Type B pancreatic cell (in vitro differentiated cells): ENCODE data around the gene TMEM219. TPM values are rescaled to one million over a fixed set of nuclear protein-coding genes. Genes with fewer than 3 reads are reported as not detected.

Experiments
- DNase-seq: peaks from one replicate; pipeline ENCODE4 v3.0.0; 2021; ENCODE audit warnings: mixed read lengths; ENCODE audit not compliant: unreplicated experiment; ENCODE audit errors: extremely low spot score
- H3K27ac Mint-ChIP-seq: 2 replicates; pipeline ENCODE4 v1.8.0; 2021; ENCODE audit warnings: mild to moderate bottlenecking, mixed read lengths
- H3K27me3 Mint-ChIP-seq: 2 replicates; pipeline ENCODE4 v1.8.0; 2021; ENCODE audit warnings: mixed read lengths
- H3K36me3 Mint-ChIP-seq: 2 replicates; pipeline ENCODE4 v1.8.0; 2021; ENCODE audit warnings: mixed read lengths
- H3K4me1 Mint-ChIP-seq: one replicate; pipeline ENCODE4 v1.8.0; 2021; ENCODE audit warnings: mixed read lengths; ENCODE audit not compliant: unreplicated experiment
- H3K4me3 Mint-ChIP-seq: 2 replicates; pipeline ENCODE4 v1.8.0; 2021; ENCODE audit warnings: mild to moderate bottlenecking, mixed read lengths
- H3K9me3 Mint-ChIP-seq: 2 replicates; pipeline ENCODE4 v1.8.0; 2021; ENCODE audit warnings: mixed read lengths
- long read RNA-seq: library from polyadenylated mRNA; unstranded; transcript quantifications from one replicate; pipeline ENCODE4 v2.0.0, GENCODE V29; 2020
- total RNA-seq: library from RNA; stranded (reverse); gene quantifications from 2 replicates; pipeline ENCODE4 v1.2.1, GENCODE V29; 2021; ENCODE audit warnings: low replicate concordance
- TF ChIP-seq, protein P1 (sequence below): fragments of 200-600 bp; sonication (generic); conservative IDR thresholded peaks from 2 replicates; pipeline ENCODE4 v1.5.0; 2021; ENCODE audit warnings: antibody characterized with exemption, mild to moderate bottlenecking

The TMEM219 gene
- total RNA-seq: 72.4 and 73.5 TPM in 2 replicates
- long read RNA-seq, transcript TMEM219-204 (5 exons, 1,292 nt): major isoform, 8 of 15 reads
- long read RNA-seq, partial matches to known transcripts: 1 of 15 reads
- long read RNA-seq, other reads (novel, unspliced or antisense): 3 of 15 reads

GRCh38 chr16:29961479-29962343 lies at the start of gene TMEM219:
TMEM219 (plus strand) TSS chr16:29962079; CDS start chr16:29963144, 1,065 bp downstream.
- TF ChIP-seq, protein P1, sequence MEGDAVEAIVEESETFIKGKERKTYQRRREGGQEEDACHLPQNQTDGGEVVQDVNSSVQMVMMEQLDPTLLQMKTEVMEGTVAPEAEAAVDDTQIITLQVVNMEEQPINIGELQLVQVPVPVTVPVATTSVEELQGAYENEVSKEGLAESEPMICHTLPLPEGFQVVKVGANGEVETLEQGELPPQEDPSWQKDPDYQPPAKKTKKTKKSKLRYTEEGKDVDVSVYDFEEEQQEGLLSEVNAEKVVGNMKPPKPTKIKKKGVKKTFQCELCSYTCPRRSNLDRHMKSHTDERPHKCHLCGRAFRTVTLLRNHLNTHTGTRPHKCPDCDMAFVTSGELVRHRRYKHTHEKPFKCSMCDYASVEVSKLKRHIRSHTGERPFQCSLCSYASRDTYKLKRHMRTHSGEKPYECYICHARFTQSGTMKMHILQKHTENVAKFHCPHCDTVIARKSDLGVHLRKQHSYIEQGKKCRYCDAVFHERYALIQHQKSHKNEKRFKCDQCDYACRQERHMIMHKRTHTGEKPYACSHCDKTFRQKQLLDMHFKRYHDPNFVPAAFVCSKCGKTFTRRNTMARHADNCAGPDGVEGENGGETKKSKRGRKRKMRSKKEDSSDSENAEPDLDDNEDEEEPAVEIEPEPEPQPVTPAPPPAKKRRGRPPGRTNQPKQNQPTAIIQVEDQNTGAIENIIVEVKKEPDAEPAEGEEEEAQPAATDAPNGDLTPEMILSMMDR: peak; percentile 77
- H3K27ac Mint-ChIP-seq: peak within 1 kb of the TSS; percentile 95
- peak; percentile 96 for DNase-seq
- peak within 1 kb of the TSS; percentile 94 for H3K4me3 Mint-ChIP-seq
- H3K4me1 Mint-ChIP-seq: peaks cover 11% of the 10 kb centered on the region
- no peaks in the 10 kb centered on the region for H3K9me3 Mint-ChIP-seq
- no peaks in the 10 kb centered on the region for H3K27me3 Mint-ChIP-seq
- H3K36me3 Mint-ChIP-seq: no peaks in the 10 kb centered on the region

- no peak for DNase-seq
- Mint-ChIP-seq H3K9me3 (no peaks in the 10 kb centered on the region), H3K27me3 (no peaks in the 10 kb centered on the region), H3K4me3 (no peak overlapping the region), H3K36me3 (peaks cover 8% of the 10 kb centered on the region), H3K27ac (no peak overlapping the region), H3K4me1 (peaks cover 4% of the 10 kb centered on the region)
- TF ChIP-seq, protein P1: no peak
Observed at GRCh38 chr16:29912087-29912486, 49.8 kb upstream of the TMEM219 start.

DNA sequence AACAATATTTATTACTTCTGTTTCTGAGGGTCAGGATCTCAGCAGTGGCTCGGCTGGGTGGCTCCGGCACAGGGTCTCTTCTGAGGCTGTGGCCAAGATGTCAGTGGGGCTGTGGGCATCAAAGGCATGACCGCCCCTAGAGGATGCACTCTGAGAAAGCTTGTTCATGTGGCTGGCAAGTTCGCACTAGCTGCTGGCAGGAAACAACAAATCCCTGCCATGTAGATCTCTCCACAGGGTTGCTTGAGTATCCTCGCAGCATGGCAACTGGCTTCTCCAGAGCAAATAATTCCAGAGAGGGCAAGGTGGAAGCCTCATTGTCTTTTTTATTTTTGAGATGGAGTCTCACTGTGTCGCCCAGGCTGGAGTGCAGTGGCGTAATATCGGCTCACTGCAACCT lies 48.4 kb upstream of the TMEM219 start:
- no peak for DNase-seq
- H3K36me3 Mint-ChIP-seq: peaks cover 12% of the 10 kb centered on the region
- TF ChIP-seq, protein P1: no peak
- no peak overlapping the region for H3K4me3 Mint-ChIP-seq
- no peaks in the 10 kb centered on the region for H3K9me3 Mint-ChIP-seq
- H3K27ac Mint-ChIP-seq: no peak overlapping the region
- no peaks in the 10 kb centered on the region for H3K27me3 Mint-ChIP-seq
- H3K4me1 Mint-ChIP-seq: peaks cover 4% of the 10 kb centered on the region

DNA sequence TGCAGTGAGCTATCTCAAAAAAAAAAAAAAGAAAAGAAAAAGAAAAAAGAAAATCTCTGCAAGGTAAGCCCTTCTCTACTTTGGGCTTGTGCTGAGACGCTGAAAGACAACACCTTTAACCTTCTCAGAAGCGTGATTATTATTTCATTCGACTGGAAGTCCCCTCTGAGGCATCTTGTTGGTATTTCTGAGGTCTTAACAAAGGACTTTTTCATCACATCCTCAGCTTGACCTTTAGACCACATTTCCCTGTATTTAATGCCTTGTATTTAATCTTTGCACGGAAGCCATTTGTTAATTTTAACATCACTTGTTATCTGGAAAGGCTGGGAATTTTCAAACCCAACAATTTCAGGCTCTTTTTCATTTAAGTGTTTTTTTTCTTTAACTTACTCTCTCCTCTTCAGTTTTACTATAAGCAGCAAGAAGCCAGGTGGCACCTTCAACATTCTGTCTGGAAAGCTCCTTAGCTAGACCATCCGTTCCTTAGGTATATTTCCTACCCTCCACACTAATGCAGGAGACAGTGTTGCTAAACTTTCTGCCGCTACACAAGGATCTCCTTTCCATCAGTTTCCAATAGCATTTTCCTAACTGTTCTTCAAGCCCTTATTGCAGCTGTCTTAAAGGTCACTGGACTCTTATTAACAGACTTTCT lies 46.2 kb upstream of the TMEM219 start:
- Mint-ChIP-seq H3K4me3 (no peak overlapping the region), H3K27me3 (no peaks in the 10 kb centered on the region), H3K9me3 (no peaks in the 10 kb centered on the region), H3K4me1 (peaks cover 4% of the 10 kb centered on the region), H3K27ac (peak overlapping the region; percentile 58), H3K36me3 (peaks cover 16% of the 10 kb centered on the region)
- TF ChIP-seq, protein P1: no peak
- no peak for DNase-seq

DNA sequence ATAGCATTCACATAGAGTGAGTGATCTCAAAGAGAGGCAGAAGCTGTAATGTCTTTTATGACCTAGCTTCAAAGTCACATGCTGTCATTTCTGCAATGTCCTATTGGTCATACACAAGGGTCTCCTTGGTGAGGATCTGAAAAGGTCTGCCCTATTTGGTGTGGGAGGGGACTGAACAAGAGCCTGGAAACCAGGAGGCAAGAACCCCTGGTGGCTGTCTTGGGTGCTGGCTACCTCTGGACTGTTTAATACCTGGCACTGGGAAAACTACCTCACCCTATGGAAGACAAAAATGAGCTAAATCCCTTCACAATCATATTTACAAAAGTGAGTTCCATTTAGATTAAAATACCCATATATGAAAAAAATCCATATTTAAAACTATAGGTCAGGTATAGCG lies 44.9 kb upstream of the TMEM219 start:
- TF ChIP-seq, protein P1: peak; percentile 32
- Mint-ChIP-seq H3K27me3 (no peaks in the 10 kb centered on the region), H3K4me1 (peaks cover 4% of the 10 kb centered on the region), H3K36me3 (peaks cover 16% of the 10 kb centered on the region), H3K9me3 (no peaks in the 10 kb centered on the region), H3K4me3 (no peak overlapping the region), H3K27ac (no peak overlapping the region)
- no peak for DNase-seq
